Endodermal cell (in vitro differentiated cells): Measurements from ENCODE around the gene RFTN1. TPM values are rescaled to one million over a fixed set of nuclear protein-coding genes. Genes with fewer than 3 reads are reported as not detected.

ENCODE experiments used
- DNase-seq: peaks from one replicate; pipeline ENCODE4 v3.0.0-alpha.2; 2017
- H3K27ac ChIP-seq: 2 replicates; pipeline ENCODE4 v1.5.1; 2013; ENCODE audit warnings: mild to moderate bottlenecking, low read depth, low read length, moderate library complexity
- H3K27me3 ChIP-seq: 2 replicates; pipeline ENCODE4 v1.6.1; 2013; ENCODE audit warnings: mild to moderate bottlenecking, low read length, moderate library complexity; ENCODE audit not compliant: insufficient read depth, control insufficient read depth, poor library complexity, severe bottlenecking
- H3K36me3 ChIP-seq: 2 replicates; pipeline ENCODE4 v1.7.0; 2013; ENCODE audit warnings: mild to moderate bottlenecking, low read length, moderate library complexity; ENCODE audit not compliant: control insufficient read depth, insufficient read depth
- H3K4me1 ChIP-seq: one replicate; pipeline ENCODE4 v1.7.0; 2013; ENCODE audit warnings: low read length; ENCODE audit not compliant: control insufficient read depth, insufficient read depth
- H3K4me3 ChIP-seq: 2 replicates; pipeline ENCODE4 v1.5.1; 2013; ENCODE audit warnings: mild to moderate bottlenecking, low read length, moderate library complexity
- H3K9ac ChIP-seq: 2 replicates; pipeline ENCODE4 v1.6.1; 2013; ENCODE audit warnings: mild to moderate bottlenecking, low read length, moderate library complexity; ENCODE audit not compliant: poor library complexity, severe bottlenecking; ENCODE audit errors: extremely low read depth
- H3K9me3 ChIP-seq: 2 replicates; pipeline ENCODE4 v1.6.1; 2013; ENCODE audit warnings: mild to moderate bottlenecking, low read length, moderate library complexity; ENCODE audit not compliant: control insufficient read depth
- H3K27ac Mint-ChIP-seq: 2 replicates; pipeline ENCODE4 v1.8.0; 2020; ENCODE audit warnings: mixed read lengths
- H3K27me3 Mint-ChIP-seq: 2 replicates; pipeline ENCODE4 v1.8.0; 2021; ENCODE audit warnings: mild to moderate bottlenecking, mixed read lengths; ENCODE audit not compliant: insufficient read depth
- H3K36me3 Mint-ChIP-seq: 2 replicates; pipeline ENCODE4 v1.8.0; 2020; ENCODE audit warnings: low read depth, mixed read lengths
- H3K4me1 Mint-ChIP-seq: 2 replicates; pipeline ENCODE4 v1.8.0; 2020; ENCODE audit warnings: mixed read lengths
- H3K4me3 Mint-ChIP-seq: 2 replicates; pipeline ENCODE4 v1.8.0; 2020; ENCODE audit warnings: mild to moderate bottlenecking, moderate library complexity, mixed read lengths
- H3K9me3 Mint-ChIP-seq: 2 replicates; pipeline ENCODE4 v1.8.0; 2020; ENCODE audit warnings: mild to moderate bottlenecking, mixed read lengths
- CTCF ChIP-seq: fragments of 200-600 bp; sonication (generic); conservative IDR thresholded peaks from 2 replicates; pipeline ENCODE4 v1.5.0; 2021; ENCODE audit warnings: antibody characterized with exemption, mild to moderate bottlenecking
- WGBS, 2 experiments: methylation state at CpG; one replicate each; pipeline versions ENCODE4 v1.1.5 to v1.1.7; 2013; ENCODE audit warnings: missing lambda C conversion rate in 2 of 2, mixed read lengths in 1 of 2; ENCODE audit not compliant: insufficient coverage in 1 of 2, insufficient read length in 1 of 2; 5-methylcytosine and 5-hydroxymethylcytosine counted together
- total RNA-seq, 2 donors: library from RNA; stranded (reverse); fragmentation: NEBNext Ultra II Directional in 1 of 2; extraction: Animal tissue kit (Norgen Biotek cat#: 25700) in 1 of 2; gene quantifications; 2 replicates in 1 of 2; 3 replicates in 1 of 2; pipeline ENCODE4 v1.2.1, GENCODE V29; 2021

RFTN1 gene
- total RNA-seq, 2 donors from 2014 or later = 0.80 to 1.1 TPM

GRCh38 chr3:16401273-16401672, 112.2 kb downstream of the RFTN1 start:
- Mint-ChIP-seq H3K9me3 (no peaks in the 10 kb centered on the region), H3K36me3 (no peaks in the 10 kb centered on the region), H3K4me1 (peaks cover 6% of the 10 kb centered on the region), H3K4me3 (no peak overlapping the region), H3K27ac (no peak overlapping the region), H3K27me3 (no peaks in the 10 kb centered on the region)
- Histone ChIP-seq H3K27ac (no peak overlapping the region), H3K9ac (no peak overlapping the region), H3K4me3 (no peak overlapping the region), H3K36me3 (no peaks in the 10 kb centered on the region), H3K9me3 (no peaks in the 10 kb centered on the region), H3K27me3 (no peaks in the 10 kb centered on the region), H3K4me1 (no peaks in the 10 kb centered on the region)
- no peak for TF ChIP-seq CTCF
- DNase-seq = no peak
- WGBS, 2 experiments = 87 to 100% methylated on average over 3 to 5 of the region's 5 CpGs

- no peak overlapping the region for H3K9ac ChIP-seq
- H3K27me3 ChIP-seq = no peaks in the 10 kb centered on the region
- Mint-ChIP-seq H3K9me3 (no peaks in the 10 kb centered on the region), H3K4me3 (no peak overlapping the region), H3K36me3 (no peaks in the 10 kb centered on the region), H3K27me3 (no peaks in the 10 kb centered on the region), H3K4me1 (peaks cover 6% of the 10 kb centered on the region), H3K27ac (no peak overlapping the region)
- TF ChIP-seq CTCF = no peak
- H3K9me3 ChIP-seq = no peaks in the 10 kb centered on the region
- no peaks in the 10 kb centered on the region for H3K36me3 ChIP-seq
- DNase-seq = no peak
- no peaks in the 10 kb centered on the region for H3K4me1 ChIP-seq
- no peak overlapping the region for H3K27ac ChIP-seq
- no peak overlapping the region for H3K4me3 ChIP-seq
- WGBS, 2 experiments = 91 to 94% methylated on average over 6 to 11 of the region's 11 CpGs
Observed at GRCh38 chr3:16400106-16400931, 113.2 kb downstream of the RFTN1 start.

- WGBS, 2 experiments = 60 to 63% methylated on average over 5 to 6 of the region's 6 CpGs
- DNase-seq = peak; percentile 77
- H3K4me3 ChIP-seq = no peak overlapping the region
- Mint-ChIP-seq H3K27me3 (no peaks in the 10 kb centered on the region), H3K27ac (no peak overlapping the region), H3K9me3 (no peaks in the 10 kb centered on the region), H3K4me3 (no peak overlapping the region), H3K36me3 (no peaks in the 10 kb centered on the region), H3K4me1 (peaks cover 6% of the 10 kb centered on the region)
- no peaks in the 10 kb centered on the region for H3K9me3 ChIP-seq
- H3K9ac ChIP-seq = no peak overlapping the region
- H3K36me3 ChIP-seq = no peaks in the 10 kb centered on the region
- no peaks in the 10 kb centered on the region for H3K27me3 ChIP-seq
- no peak for TF ChIP-seq CTCF
- no peak overlapping the region for H3K27ac ChIP-seq
- H3K4me1 ChIP-seq = no peaks in the 10 kb centered on the region
Observed at GRCh38 chr3:16399473-16399872, 114.0 kb downstream of the RFTN1 start.
